Retinal pigment epithelial cell (primary cell): Measurements from ENCODE around the gene LRCOL1.

Experiments used
- DNase-seq: peaks from one replicate; pipeline ENCODE4 v3.0.0-alpha.2; 2010; ENCODE audit warnings: low read depth
- H3K4me3 ChIP-seq: 2 replicates; pipeline ENCODE4 v1.5.1; 2011; ENCODE audit warnings: mild to moderate bottlenecking, low read length, control low read depth, moderate library complexity
- TF ChIP-seq, protein P1 (sequence below): conservative IDR thresholded peaks from 2 replicates; pipeline ENCODE4 v1.5.1; 2011; ENCODE audit warnings: low read depth, low read length, control low read depth, inconsistent platforms

LRCOL1 gene

DNA sequence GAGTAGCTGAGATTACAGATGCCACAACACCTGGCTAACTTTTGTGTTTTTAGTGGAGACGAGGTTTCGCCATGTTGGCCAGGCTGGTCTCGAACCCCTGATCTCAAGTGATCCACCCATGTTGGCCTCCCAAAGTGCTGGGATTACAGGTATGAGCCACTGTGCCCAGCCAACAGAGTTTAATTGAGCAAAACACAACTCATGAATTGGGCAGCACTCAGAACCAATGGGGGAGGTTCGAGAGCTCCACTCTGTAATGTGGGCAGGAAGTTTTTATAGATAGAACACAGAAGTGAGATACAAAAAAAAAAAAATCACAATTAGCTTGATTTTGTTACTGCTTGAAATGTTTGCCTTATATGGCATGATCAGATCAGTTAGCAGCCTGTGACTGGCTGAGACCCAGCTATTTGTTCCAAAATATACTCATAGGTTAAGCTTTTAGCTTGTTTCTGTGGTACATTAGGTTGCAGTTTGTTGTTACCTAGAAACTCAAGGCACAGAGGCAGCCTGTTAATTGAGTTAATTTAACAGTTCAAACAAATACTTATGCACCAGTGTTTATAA is 6.8 kb upstream of the LRCOL1 start:
- no peak overlapping the region for H3K4me3 ChIP-seq
- DNase-seq: no peak
- TF ChIP-seq, protein P1, sequence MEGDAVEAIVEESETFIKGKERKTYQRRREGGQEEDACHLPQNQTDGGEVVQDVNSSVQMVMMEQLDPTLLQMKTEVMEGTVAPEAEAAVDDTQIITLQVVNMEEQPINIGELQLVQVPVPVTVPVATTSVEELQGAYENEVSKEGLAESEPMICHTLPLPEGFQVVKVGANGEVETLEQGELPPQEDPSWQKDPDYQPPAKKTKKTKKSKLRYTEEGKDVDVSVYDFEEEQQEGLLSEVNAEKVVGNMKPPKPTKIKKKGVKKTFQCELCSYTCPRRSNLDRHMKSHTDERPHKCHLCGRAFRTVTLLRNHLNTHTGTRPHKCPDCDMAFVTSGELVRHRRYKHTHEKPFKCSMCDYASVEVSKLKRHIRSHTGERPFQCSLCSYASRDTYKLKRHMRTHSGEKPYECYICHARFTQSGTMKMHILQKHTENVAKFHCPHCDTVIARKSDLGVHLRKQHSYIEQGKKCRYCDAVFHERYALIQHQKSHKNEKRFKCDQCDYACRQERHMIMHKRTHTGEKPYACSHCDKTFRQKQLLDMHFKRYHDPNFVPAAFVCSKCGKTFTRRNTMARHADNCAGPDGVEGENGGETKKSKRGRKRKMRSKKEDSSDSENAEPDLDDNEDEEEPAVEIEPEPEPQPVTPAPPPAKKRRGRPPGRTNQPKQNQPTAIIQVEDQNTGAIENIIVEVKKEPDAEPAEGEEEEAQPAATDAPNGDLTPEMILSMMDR: no peak

DNA sequence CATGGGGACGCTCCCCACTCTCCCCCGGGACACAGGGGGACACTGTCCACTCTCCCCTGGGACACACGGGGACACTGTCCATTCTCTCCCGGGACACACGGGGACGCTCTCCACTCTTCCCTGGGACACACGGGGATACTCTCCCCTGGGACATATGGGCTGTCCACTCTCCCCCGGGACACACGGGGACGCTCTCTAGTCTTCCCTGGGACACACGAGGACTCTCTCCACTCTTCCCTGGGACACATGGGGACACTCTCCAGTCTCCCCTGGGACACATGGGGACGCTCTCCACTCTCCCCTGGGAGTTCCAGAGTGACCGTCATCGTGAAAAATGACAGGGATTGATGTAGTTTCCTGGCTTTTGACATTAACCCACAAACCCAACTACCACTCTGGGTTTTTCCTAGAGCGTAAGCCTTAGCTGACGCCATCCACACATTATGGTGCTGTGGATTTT is 5.2 kb upstream of the LRCOL1 start:
- TF ChIP-seq, protein P1: no peak
- no peak overlapping the region for H3K4me3 ChIP-seq
- no peak for DNase-seq

GRCh38 chr12:132614861-132615578 is 4.6 kb upstream of the LRCOL1 start:
- TF ChIP-seq, protein P1: peak; percentile 92
- peak; percentile 24 for DNase-seq
- no peak overlapping the region for H3K4me3 ChIP-seq

DNA sequence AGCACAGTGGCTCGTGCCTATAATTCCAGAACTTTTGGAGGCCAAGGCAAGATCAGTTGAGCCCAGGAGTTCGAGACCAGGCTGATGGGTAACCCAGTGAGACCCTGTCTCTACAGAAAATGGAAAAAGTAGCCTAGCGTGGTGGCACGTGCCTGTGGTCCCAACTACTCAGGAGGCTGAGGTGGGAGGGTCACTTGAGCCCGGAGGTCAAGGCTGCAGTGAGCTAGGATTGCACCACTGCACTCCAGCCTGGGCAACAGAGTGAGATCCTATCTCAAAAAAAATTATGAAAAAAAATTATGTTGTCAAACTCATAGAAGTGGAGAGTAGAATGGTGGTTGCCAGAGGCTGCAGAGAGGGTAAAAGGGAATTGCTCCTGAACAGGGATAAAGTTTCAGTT is 3.6 kb upstream of the LRCOL1 start:
- no peak overlapping the region for H3K4me3 ChIP-seq
- no peak for DNase-seq
- TF ChIP-seq, protein P1: no peak

DNA sequence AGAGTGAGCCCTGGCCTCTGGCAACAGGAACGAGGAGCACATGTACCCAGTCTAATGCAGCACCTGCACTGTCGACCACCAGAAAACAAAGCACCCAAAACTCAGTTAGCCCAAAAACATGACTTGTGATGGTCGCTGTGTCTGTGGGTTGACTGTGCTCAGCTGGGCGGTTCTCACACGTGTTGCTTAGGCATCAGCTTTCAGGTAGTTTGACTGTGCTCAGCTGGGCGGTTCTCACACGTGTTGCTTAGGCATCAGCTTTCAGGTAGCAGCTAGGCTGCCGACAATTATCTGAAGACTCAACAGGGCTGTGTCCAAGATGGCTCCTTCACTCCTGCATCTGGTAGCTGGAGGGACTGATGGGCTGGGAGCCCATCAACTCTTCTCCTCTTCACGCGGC is 1.2 kb upstream of the LRCOL1 start:
- TF ChIP-seq, protein P1: no peak
- H3K4me3 ChIP-seq: no peak overlapping the region
- no peak for DNase-seq

GRCh38 chr12:132610866-132611602 is 652 bp upstream of the LRCOL1 start:
- H3K4me3 ChIP-seq: no peak overlapping the region
- TF ChIP-seq, protein P1: no peak
- no peak for DNase-seq
